Pulmonary artery endothelial cell (primary cell): ENCODE results near the gene HHAT. TPM values are rescaled to one million over a fixed set of nuclear protein-coding genes. Genes with fewer than 3 reads are reported as not detected.

Experiments used
- DNase-seq: peaks from one replicate; pipeline ENCODE4 v3.0.0-alpha.2; 2011; ENCODE audit warnings: low read depth, low spot score
- total RNA-seq: library from RNA; depleted of rRNA; stranded (reverse); fragments of >200 nt; gene quantifications from 2 replicates; pipeline ENCODE4 v1.2.3, GENCODE V29; 2014

The HHAT gene
- total RNA-seq, 1 donor from 2014 or later: 1.6 TPM

GRCh38 chr1:210540288-210540687 is 211.6 kb downstream of the HHAT start:
- DNase-seq: no peak

DNA sequence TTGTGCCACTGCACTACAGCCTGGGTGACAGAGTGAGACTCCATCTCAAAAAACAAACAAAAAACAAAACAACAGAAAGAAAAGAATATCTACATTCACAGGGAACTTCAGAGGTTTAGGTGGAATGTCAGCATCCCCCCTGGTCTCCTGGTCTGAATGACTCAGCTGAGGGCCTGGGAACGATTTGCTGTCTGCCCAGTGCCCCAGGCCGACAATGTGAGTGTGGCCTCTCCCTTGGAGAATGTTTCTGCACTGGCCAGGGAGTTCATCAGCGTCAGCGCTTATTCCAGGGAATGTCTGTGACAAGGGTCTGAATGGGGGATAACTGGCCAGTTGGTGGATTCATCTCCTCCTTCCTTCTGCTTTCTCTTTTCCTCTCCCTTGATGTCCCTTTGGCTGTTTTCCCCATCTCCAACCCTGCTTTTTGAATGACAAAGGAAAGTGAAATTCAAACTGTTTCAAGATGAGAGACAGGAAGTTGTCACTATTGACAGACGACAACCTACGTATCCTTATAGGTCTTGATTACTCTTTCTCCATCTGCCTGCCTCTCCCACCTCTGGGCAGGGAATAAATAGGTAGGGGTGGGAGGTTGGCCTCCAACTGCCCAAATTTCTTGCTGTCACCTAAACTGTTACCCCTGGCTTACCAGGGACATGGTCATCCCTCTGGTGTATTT is 213.1 kb downstream of the HHAT start:
- no peak for DNase-seq

GRCh38 chr1:210551899-210552298 is 223.2 kb downstream of the HHAT start:
- DNase-seq: no peak

GRCh38 chr1:210553711-210554110 is 225.0 kb downstream of the HHAT start:
- no peak for DNase-seq

DNA sequence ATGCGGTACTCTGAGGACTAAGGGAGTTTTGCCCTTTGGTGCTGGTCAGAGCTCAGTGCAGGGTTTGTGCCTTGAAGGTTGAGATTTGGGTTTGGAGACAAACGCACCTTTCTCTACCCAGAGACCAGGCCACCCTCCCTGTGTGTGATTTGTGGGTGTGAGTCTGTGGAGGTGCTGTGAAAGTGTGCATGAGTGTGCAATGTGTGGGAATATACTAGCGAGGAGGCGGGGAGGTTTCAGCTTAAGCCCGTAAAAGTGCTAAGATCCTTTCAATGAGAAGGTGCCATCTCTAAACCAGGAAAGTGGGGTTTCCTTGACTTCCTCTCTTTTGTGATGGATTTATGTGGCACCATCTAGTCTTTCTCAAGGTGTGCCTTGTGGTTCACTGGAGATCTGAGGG is 225.7 kb downstream of the HHAT start:
- DNase-seq: no peak

DNA sequence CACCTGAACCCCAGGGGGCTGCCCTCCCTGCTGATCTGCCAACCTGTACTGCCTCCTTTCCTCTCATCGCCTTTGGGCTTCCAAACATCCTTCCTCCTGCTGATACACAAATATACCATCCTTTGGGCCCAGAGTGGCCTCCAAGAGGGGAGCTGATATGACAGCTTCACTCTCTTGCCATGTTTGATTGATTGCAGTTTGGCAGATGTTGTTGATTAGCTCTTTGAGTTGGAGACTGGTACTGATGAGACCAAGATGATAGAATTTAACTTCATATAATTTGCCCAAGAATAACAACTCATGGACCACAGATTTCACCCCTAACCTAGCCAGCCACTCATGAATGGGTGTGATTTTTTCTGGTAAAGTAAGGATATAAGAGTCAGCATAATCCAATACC is 227.8 kb downstream of the HHAT start:
- DNase-seq: no peak

GRCh38 chr1:210557426-210558077 is 228.8 kb downstream of the HHAT start:
- no peak for DNase-seq

DNA sequence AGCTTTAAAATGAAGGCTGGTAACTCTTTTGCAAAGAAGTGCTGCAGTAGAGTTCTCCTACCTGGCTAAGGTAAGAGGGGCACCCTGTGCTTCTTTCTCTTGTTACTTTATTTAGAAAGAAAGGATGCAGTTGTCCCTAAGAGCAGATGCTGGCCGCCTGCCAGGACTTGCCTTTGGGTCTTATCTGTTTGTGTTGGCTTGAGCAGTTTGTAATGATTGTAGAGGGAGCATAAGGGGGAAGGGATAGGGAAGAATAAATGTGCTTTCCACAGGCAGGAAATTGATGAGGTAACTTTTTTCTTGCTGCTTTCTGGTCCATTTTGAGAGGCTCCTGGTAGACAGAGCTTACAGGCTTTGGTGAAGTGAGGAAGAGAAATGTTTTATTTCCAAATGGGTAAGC is 229.6 kb downstream of the HHAT start:
- DNase-seq: no peak

GRCh38 chr1:210565306-210565705 is 236.6 kb downstream of the HHAT start:
- no peak for DNase-seq

GRCh38 chr1:210568631-210569030 is 239.9 kb downstream of the HHAT start:
- DNase-seq: no peak

- DNase-seq: no peak
Measured at GRCh38 chr1:210570116-210570515, 241.4 kb downstream of the HHAT start.

DNA sequence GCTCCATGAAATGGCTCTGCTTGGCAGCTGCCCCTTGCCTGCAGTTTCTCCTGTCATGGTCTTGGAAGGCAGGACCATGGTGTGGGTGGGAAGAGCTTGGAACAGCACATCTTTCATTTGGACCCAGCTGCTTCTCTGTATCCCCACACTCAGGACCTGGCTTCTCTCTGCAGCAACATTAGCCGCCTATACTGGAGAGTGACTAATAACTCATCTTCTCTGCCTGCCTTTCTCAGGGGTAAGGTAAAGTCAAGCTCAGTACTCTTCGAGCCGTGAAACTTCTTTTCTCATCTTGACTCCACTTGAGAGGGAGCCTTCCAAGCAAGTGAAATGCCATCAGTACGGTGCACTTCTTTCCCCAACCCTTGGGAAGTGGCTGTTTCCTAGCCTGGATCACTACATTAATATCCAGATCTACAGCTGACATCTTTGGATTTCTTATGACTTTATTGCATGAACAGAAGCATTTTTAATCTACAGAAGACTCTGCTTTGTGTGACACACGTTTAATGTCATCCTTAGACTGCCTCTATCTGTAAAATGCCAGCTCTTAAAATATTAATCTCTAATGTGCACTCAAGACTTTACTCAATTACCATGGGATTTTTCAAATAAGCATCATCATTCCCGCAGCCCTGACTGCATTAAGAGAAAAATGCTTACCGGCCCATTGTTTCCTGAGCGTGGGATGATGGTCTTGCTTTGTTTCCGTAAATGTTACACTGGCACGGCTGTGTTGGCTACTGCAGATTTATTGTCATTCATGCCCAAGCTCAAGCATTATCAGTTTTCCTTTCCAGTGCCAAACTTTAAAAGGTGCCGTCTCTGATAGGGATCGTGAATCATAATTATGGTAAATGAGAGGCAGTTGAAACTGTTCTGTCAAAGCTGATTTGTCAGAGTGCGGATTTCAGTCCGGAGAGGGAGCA is 242.9 kb downstream of the HHAT start:
- no peak for DNase-seq

DNA sequence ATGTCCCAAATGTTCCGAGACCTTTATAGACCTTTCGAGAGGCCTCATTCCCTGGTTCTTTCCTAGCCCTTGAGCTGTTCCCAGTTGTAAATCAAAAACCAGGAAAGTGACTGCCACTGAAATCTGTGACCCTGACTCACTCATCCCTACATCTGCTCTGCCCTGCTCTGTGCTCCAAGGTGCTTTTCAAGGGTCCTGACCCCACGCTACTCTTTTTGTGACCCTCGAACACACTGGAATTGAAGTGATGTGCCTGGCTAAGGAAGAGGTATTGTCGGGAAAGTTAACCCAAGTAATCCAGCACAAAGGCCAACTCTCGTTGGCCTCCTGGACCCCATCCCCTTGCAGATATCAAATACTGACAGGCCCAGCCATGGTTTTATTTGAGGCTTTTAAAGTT is 244.4 kb downstream of the HHAT start:
- no peak for DNase-seq

DNA sequence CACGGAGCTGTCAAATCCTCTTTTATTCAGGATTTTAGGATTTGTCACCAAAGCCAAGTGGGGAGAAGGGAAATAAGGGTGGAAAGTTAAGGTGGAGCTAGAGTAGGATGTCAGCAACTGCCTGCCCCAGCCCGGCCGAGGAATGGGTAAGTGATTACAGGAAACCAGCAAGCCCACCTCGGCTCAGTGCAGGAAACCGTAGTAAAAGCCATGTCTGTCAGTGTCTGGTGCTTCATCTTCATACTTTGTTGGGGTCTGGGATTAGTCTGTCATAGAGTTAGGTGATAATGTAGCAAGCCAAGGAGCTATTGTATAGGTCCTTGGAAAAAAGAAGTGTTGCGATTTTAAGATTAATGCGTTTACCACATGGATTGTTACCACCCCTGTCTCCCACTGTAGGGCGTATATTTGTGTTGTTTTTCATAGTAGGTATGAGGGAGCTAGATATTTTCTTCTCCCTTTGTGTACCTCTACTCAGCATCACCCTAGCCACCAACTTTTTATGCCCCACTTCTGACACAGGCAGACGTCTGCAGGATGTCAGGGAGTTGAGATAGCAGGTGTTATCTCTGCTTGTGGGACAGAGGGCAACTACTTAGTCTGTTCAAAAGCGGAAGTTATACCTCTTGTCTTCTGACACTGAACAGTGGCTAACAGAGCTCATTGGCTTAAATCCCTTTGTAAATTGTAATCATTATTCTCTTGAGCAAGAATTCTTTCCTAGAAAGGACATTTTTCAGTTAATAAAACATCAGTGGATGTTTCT is 253.7 kb downstream of the HHAT start:
- no peak for DNase-seq

GRCh38 chr1:210584439-210585113 is 255.9 kb downstream of the HHAT start:
- DNase-seq: peak; percentile 4

- no peak for DNase-seq
Measured at GRCh38 chr1:210586771-210587170, 258.1 kb downstream of the HHAT start.

- no peak for DNase-seq
Measured at GRCh38 chr1:210587566-210587965, 258.9 kb downstream of the HHAT start.

DNA sequence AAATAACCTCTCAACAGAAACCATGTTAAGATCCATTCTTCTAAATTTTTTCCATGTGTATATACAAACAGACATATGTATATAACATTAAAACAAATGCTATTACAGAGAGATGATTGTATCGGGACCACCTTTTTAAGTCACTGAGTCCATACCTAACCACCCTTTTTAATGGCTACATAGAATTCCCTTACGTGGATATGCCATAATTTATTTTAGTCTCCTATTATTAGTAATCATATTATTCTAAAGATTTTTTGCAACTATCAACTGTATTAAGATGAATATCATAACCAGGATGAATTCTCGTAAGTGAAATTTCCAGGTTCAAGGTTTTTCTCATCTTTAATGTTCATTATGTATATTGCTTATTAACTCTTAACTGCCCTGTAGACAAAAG is 259.7 kb downstream of the HHAT start:
- DNase-seq: no peak

- no peak for DNase-seq
Measured at GRCh38 chr1:210588946-210589345, 260.2 kb downstream of the HHAT start.

GRCh38 chr1:210591214-210591613 is 262.5 kb downstream of the HHAT start:
- no peak for DNase-seq

GRCh38 chr1:210594605-210595004 is 265.9 kb downstream of the HHAT start:
- no peak for DNase-seq
